Dermis blood vessel endothelial cell (primary cell): ENCODE results near the gene HPS4. TPM values are rescaled to one million over a fixed set of nuclear protein-coding genes. Genes with fewer than 3 reads are reported as not detected.

Experiments used
- DNase-seq: peaks from one replicate; pipeline ENCODE4 v3.0.0; 2010
- total RNA-seq: library from RNA; depleted of rRNA; stranded (reverse); fragments of >200 nt; gene quantifications from 2 replicates; pipeline ENCODE4 v1.2.3, GENCODE V29; 2014

Gene HPS4
- total RNA-seq, 1 donor from 2014 or later, result 26.5 TPM

- no peak for DNase-seq
Observed at GRCh38 chr22:26496456-26496855, 12.9 kb upstream of the HPS4 start.

GRCh38 chr22:26494506-26494905, 10.9 kb upstream of the HPS4 start:
- DNase-seq, result no peak

- no peak for DNase-seq
Observed at GRCh38 chr22:26492220-26492619, 8.6 kb upstream of the HPS4 start.

- DNase-seq, result peak; percentile 35
Observed at GRCh38 chr22:26489447-26490036, 6.0 kb upstream of the HPS4 start.

GRCh38 chr22:26487996-26488395, 4.4 kb upstream of the HPS4 start:
- no peak for DNase-seq

GRCh38 chr22:26486394-26486793, 2.8 kb upstream of the HPS4 start:
- DNase-seq, result no peak

GRCh38 chr22:26485806-26486390, 2.3 kb upstream of the HPS4 start:
- DNase-seq, result no peak

GRCh38 chr22:26485013-26485412, 1.4 kb upstream of the HPS4 start:
- DNase-seq, result no peak

- DNase-seq, result peak; percentile 35
Observed at GRCh38 chr22:26484360-26484706, 750 bp upstream of the HPS4 start.

GRCh38 chr22:26483043-26483438, 542 bp downstream of the HPS4 start:
- no peak for DNase-seq

- no peak for DNase-seq
Observed at GRCh38 chr22:26482161-26482560, 1.4 kb downstream of the HPS4 start.

- DNase-seq, result no peak
Observed at GRCh38 chr22:26481694-26482093, 1.9 kb downstream of the HPS4 start.

GRCh38 chr22:26481112-26481693, 2.4 kb downstream of the HPS4 start:
- no peak for DNase-seq

GRCh38 chr22:26480611-26480932, 3.0 kb downstream of the HPS4 start:
- no peak for DNase-seq

GRCh38 chr22:26479792-26480610, 3.6 kb downstream of the HPS4 start:
- DNase-seq, result peak; percentile 18

GRCh38 chr22:26479043-26479791, 4.4 kb downstream of the HPS4 start:
- peak; percentile 32 for DNase-seq

GRCh38 chr22:26477341-26477731, 6.2 kb downstream of the HPS4 start:
- DNase-seq, result no peak

- no peak for DNase-seq
Observed at GRCh38 chr22:26476705-26477340, 6.8 kb downstream of the HPS4 start.

GRCh38 chr22:26474682-26475081, 8.9 kb downstream of the HPS4 start:
- DNase-seq, result peak; percentile 42

GRCh38 chr22:26471522-26471921, 12.1 kb downstream of the HPS4 start:
- peak; percentile 90 for DNase-seq

- no peak for DNase-seq
Observed at GRCh38 chr22:26470807-26471206, 12.8 kb downstream of the HPS4 start.

- DNase-seq, result no peak
Observed at GRCh38 chr22:26466196-26466595, 17.4 kb downstream of the HPS4 start.

- DNase-seq, result peak; percentile 73
Observed at GRCh38 chr22:26464312-26464711, 19.3 kb downstream of the HPS4 start.
